CD14-positive monocyte (primary cell): ENCODE results near the gene AP1S3. TPM values are rescaled to one million over a fixed set of nuclear protein-coding genes. Genes with fewer than 3 reads are reported as not detected.
A peak's percentile ranks its signal among the peaks of the same experiment; 100 is the strongest.
"Not testable (repeated sequence)": the region's sequence is repeated elsewhere in the genome, so short reads cannot be mapped to it uniquely, and the experiment has no call there.

Source experiments
- DNase-seq, 3 donors: peaks; one replicate each; pipeline ENCODE4 v3.0.0-alpha.2; 2011 to 2022
- H2AFZ ChIP-seq: 2 replicates; pipeline ENCODE4 v1.6.0; 2012; ENCODE audit warnings: mild to moderate bottlenecking, low read depth, low read length, inconsistent platforms; ENCODE audit not compliant: insufficient read depth, poor library complexity, severe bottlenecking
- H3K27ac ChIP-seq, 2 donors: 1 replicate in 1 of 2; 2 replicates in 1 of 2; pipeline ENCODE4 v1.5.1; 2012 to 2013; ENCODE audit warnings: low read length in 2 of 2, control low read depth in 1 of 2, inconsistent platforms in 1 of 2, low read depth in 1 of 2, mild to moderate bottlenecking in 1 of 2
- H3K27me3 ChIP-seq, 2 donors: one replicate each; pipeline versions ENCODE4 v1.6.0 to v1.6.1; 2011 to 2013; ENCODE audit warnings: low read length in 2 of 2; ENCODE audit not compliant: control insufficient read depth in 2 of 2, insufficient read depth in 2 of 2
- H3K36me3 ChIP-seq, 2 donors: replicated peaks in 1 of 2; 1 replicate in 1 of 2; 2 replicates in 1 of 2; pipeline versions ENCODE4 v1.5.1 to v1.6.1; 2012 to 2013; ENCODE audit warnings: low read length in 2 of 2, control low read depth in 1 of 2, inconsistent platforms in 1 of 2, mild to moderate bottlenecking in 1 of 2; ENCODE audit not compliant: insufficient read depth in 2 of 2, control insufficient read depth in 1 of 2
- H3K4me1 ChIP-seq, 2 donors: 1 replicate in 1 of 2; 2 replicates in 1 of 2; pipeline versions ENCODE4 v1.5.1 to v1.6.1; 2012 to 2013; ENCODE audit warnings: low read length in 2 of 2, control low read depth in 1 of 2, inconsistent platforms in 1 of 2, mild to moderate bottlenecking in 1 of 2, moderate library complexity in 1 of 2; ENCODE audit not compliant: insufficient read depth in 2 of 2, control insufficient read depth in 1 of 2
- H3K4me2 ChIP-seq: replicated peaks from 2 replicates; pipeline ENCODE3; 2012; ENCODE audit warnings: low read length, moderate library complexity, mild to moderate bottlenecking; ENCODE audit not compliant: poor library complexity, severe bottlenecking; ENCODE audit errors: extremely low read depth
- H3K4me3 ChIP-seq, 3 experiments: fragments of 200-600 bp in 1 of 3; sonication (generic) in 1 of 3; replicated peaks in 1 of 3; 1 replicate in 2 of 3; 2 replicates in 1 of 3; pipeline ENCODE4 v1.5.1; 2011 to 2013; ENCODE audit warnings: low read length in 3 of 3, mild to moderate bottlenecking in 3 of 3, control low read depth in 2 of 3, low read depth in 2 of 3, inconsistent platforms in 1 of 3, moderate library complexity in 1 of 3
- H3K79me2 ChIP-seq: 2 replicates; pipeline ENCODE4 v1.6.0; 2012; ENCODE audit warnings: mild to moderate bottlenecking, control low read depth, inconsistent platforms, low read length, moderate library complexity; ENCODE audit not compliant: insufficient read depth
- H3K9ac ChIP-seq: 2 replicates; pipeline ENCODE4 v1.6.0; 2017; ENCODE audit warnings: low read length, mild to moderate bottlenecking; ENCODE audit not compliant: insufficient read depth, poor library complexity, severe bottlenecking
- H3K9me3 ChIP-seq, 2 donors: replicated peaks in 1 of 2; 1 replicate in 1 of 2; 2 replicates in 1 of 2; pipeline versions ENCODE4 v1.5.1 to v1.6.1; 2012 to 2013; ENCODE audit warnings: low read length in 2 of 2, control low read depth in 1 of 2; ENCODE audit not compliant: control insufficient read depth in 1 of 2, insufficient read depth in 1 of 2
- H4K20me1 ChIP-seq: 2 replicates; pipeline ENCODE4 v1.6.0; 2012; ENCODE audit warnings: mild to moderate bottlenecking, low read length, control low read depth, moderate library complexity; ENCODE audit not compliant: insufficient read depth
- H3K27ac Mint-ChIP-seq, 7 donors: one replicate each; pipeline ENCODE4 v1.8.0; 2020; ENCODE audit warnings: mild to moderate bottlenecking in 7 of 7, mixed read lengths in 7 of 7, moderate library complexity in 6 of 7, inconsistent platforms in 2 of 7
- H3K27me3 Mint-ChIP-seq, 3 donors: one replicate each; pipeline ENCODE4 v1.8.0; 2021 to 2022; ENCODE audit warnings: low read depth in 3 of 3, mild to moderate bottlenecking in 3 of 3, mixed read lengths in 3 of 3, moderate library complexity in 3 of 3, inconsistent platforms in 1 of 3
- H3K36me3 Mint-ChIP-seq, 2 donors: one replicate each; pipeline ENCODE4 v1.8.0; 2020; ENCODE audit warnings: mixed read lengths in 2 of 2, inconsistent platforms in 1 of 2, mild to moderate bottlenecking in 1 of 2
- H3K4me1 Mint-ChIP-seq: one replicate; pipeline ENCODE4 v1.8.0; 2020; ENCODE audit warnings: mild to moderate bottlenecking, mixed read lengths
- H3K4me3 Mint-ChIP-seq, 2 donors: one replicate each; pipeline ENCODE4 v1.8.0; 2020; ENCODE audit warnings: mild to moderate bottlenecking in 2 of 2, mixed read lengths in 2 of 2, moderate library complexity in 1 of 2
- H3K9me3 Mint-ChIP-seq, 7 donors: one replicate each; pipeline ENCODE4 v1.8.0; 2020 to 2022; ENCODE audit warnings: mixed read lengths in 7 of 7, mild to moderate bottlenecking in 6 of 7, moderate library complexity in 6 of 7, inconsistent platforms in 2 of 7
- WGBS: methylation state at CpG from one replicate; pipeline ENCODE4 v1.1.5; 2013; ENCODE audit warnings: missing lambda C conversion rate; ENCODE audit not compliant: insufficient coverage; 5-methylcytosine and 5-hydroxymethylcytosine counted together
- intact Hi-C, 2 donors: fragments of 100-400 bp; cut with micrococcal nuclease; formaldehyde crosslinking; loops; one replicate each; pipeline versions ENCODE4 v1.15.0 to v1.15.1; 2023
- polyA plus RNA-seq, 3 donors: library from polyadenylated mRNA; depleted of rRNA in 1 of 3; unstranded in 2 of 3; stranded (reverse) in 1 of 3; fragments of 300-500 nt in 2 of 3; fragments of >200 nt in 1 of 3; fragmentation: Illumina TruSeq in 2 of 3; gene quantifications; 1 replicate in 2 of 3; 2 replicates in 1 of 3; pipeline ENCODE4 v1.2.3, GENCODE V29; 2012 to 2021
- TF ChIP-seq, protein P1 (sequence below): fragments of 200-600 bp; IDR thresholded peaks from one replicate; pipeline ENCODE4 v1.8.0; 2022; ENCODE audit warnings: antibody characterized with exemption, mild to moderate bottlenecking

The AP1S3 gene
- polyA plus RNA-seq, 3 donors = 0.80 to 1.3 (median 0.81) TPM

DNA sequence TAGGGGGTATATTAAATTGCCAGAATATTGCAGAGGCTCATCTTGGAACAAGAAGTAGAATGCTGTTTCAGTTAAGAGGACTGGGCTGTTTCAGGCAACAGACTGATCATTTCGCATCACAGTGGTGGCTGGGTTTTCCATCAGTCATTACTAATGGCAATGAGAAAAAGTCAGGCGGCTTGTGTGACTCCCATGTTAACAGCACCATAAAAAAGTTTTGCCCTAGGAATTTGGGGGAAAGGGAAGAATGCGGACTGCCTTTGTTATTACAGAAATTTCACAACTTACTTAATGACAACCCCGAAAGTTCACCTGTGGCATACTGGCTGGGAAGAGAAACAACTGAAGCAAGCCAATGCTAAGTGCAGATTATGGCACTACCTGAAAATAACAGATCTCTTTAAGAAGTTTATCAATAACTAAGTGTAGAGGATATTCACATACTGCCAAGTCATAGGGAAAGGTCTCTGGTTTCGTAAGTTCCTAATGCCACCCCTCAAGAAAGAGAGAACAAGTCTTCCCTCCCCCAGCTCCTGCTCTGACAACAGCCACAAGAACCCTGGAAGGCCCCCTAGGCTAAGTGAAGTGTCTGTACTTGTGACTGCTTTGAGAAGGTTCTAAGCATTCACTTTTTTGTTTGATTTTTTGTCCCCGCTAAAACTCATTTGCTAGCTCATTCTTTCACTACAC lies 40.5 kb upstream of the AP1S3 start:
- WGBS = no CpG with 5 or more reads among the region's 6 CpGs
- H3K4me1 ChIP-seq = peaks cover 14 to 21% of the 10 kb centered on the region in 2 donors
- no peaks in the 10 kb centered on the region for H4K20me1 ChIP-seq
- H3K27ac ChIP-seq = peak overlapping the region; percentile 6 to 62
- TF ChIP-seq, protein P1, sequence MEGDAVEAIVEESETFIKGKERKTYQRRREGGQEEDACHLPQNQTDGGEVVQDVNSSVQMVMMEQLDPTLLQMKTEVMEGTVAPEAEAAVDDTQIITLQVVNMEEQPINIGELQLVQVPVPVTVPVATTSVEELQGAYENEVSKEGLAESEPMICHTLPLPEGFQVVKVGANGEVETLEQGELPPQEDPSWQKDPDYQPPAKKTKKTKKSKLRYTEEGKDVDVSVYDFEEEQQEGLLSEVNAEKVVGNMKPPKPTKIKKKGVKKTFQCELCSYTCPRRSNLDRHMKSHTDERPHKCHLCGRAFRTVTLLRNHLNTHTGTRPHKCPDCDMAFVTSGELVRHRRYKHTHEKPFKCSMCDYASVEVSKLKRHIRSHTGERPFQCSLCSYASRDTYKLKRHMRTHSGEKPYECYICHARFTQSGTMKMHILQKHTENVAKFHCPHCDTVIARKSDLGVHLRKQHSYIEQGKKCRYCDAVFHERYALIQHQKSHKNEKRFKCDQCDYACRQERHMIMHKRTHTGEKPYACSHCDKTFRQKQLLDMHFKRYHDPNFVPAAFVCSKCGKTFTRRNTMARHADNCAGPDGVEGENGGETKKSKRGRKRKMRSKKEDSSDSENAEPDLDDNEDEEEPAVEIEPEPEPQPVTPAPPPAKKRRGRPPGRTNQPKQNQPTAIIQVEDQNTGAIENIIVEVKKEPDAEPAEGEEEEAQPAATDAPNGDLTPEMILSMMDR = no peak
- no peak overlapping the region for H3K9ac ChIP-seq
- peaks cover 76 to 78% of the 10 kb centered on the region in 2 donors for H3K36me3 Mint-ChIP-seq
- no peaks in the 10 kb centered on the region for H3K9me3 Mint-ChIP-seq
- H3K4me1 Mint-ChIP-seq = peaks cover 25% of the 10 kb centered on the region
- DNase-seq = no peak
- peak overlapping the region; percentile 34 to 89 (median 74) for H3K27ac Mint-ChIP-seq
- peaks cover 0 to 4% (median 0%) of the 10 kb centered on the region in 3 donors for H3K27me3 Mint-ChIP-seq
- no peak overlapping the region for H3K4me3 Mint-ChIP-seq
- no peaks in the 10 kb centered on the region for H3K27me3 ChIP-seq
- H3K79me2 ChIP-seq = no peaks in the 10 kb centered on the region
- H2AFZ ChIP-seq = no peak overlapping the region
- H3K36me3 ChIP-seq = peaks cover 67 to 96% of the 10 kb centered on the region in 2 donors
- intact Hi-C loops = no loop called here
- H3K9me3 ChIP-seq = no peaks in the 10 kb centered on the region
- H3K4me2 ChIP-seq = no peak overlapping the region
- no peak overlapping the region for H3K4me3 ChIP-seq

DNA sequence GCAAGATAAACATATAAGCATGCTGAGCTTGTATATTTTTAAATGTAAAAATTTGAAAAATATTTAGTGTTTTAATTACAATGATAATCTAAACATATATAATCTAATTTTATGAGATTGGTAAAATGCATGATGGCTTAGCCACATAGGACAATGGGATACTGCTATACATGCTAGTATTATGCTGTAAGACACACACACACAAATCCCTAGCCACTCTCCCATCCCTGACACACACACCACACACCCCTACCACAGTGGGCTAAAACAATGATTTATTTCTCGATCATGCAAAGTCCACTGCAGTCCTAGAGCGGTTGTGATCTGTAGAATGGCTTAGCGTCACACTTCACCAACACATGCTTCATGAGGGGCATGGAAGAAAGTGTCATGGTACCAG lies 36.3 kb upstream of the AP1S3 start:
- peaks cover 32 to 44% of the 10 kb centered on the region in 2 donors for H3K4me1 ChIP-seq
- Mint-ChIP-seq H3K36me3 (peaks cover 54 to 63% of the 10 kb centered on the region in 2 donors), H3K27ac (peak overlapping the region in 1 of 7 donors; percentile 55), H3K4me1 (peaks cover 48% of the 10 kb centered on the region), H3K9me3 (no peaks in the 10 kb centered on the region), H3K27me3 (peaks cover 0 to 4% (median 0%) of the 10 kb centered on the region in 3 donors), H3K4me3 (no peak overlapping the region)
- H3K4me2 ChIP-seq = no peak overlapping the region
- no peak overlapping the region for H2AFZ ChIP-seq
- no peak for DNase-seq
- H3K79me2 ChIP-seq = no peaks in the 10 kb centered on the region
- TF ChIP-seq, protein P1 = no peak
- H3K27ac ChIP-seq = no peak overlapping the region
- no peak overlapping the region for H3K9ac ChIP-seq
- no peaks in the 10 kb centered on the region for H4K20me1 ChIP-seq
- H3K4me3 ChIP-seq = no peak overlapping the region
- intact Hi-C loops = no loop called here
- no peaks in the 10 kb centered on the region for H3K27me3 ChIP-seq
- H3K36me3 ChIP-seq = peaks cover 31 to 73% of the 10 kb centered on the region in 2 donors
- WGBS = 100% methylated on average over 1 of the region's 3 CpGs
- no peaks in the 10 kb centered on the region for H3K9me3 ChIP-seq

DNA sequence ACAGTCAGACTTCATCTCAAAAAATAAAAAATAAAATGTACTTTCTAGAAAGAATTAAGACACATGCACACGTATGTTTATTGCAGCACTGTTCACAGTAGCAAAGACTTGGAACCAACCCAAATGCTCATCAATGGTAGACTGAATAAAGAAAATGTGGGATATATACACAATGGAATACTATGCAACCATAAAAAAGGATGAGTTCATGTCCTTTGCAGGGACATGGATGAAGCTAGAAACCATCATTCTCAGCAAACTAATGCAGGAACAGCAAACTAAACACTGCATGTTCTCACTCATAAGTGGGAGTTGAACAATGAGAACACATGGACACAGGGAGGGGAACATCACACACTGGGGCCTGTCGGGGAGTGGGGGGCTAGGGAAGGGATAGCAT lies 35.4 kb upstream of the AP1S3 start:
- H3K27ac ChIP-seq, H3K9me3 Mint-ChIP-seq, H2AFZ ChIP-seq, H3K4me3 Mint-ChIP-seq, H3K4me3 ChIP-seq, H3K27me3 ChIP-seq, H3K27me3 Mint-ChIP-seq, H4K20me1 ChIP-seq, H3K79me2 ChIP-seq, H3K9ac ChIP-seq, intact Hi-C loops, DNase-seq, H3K9me3 ChIP-seq, H3K4me2 ChIP-seq: not testable (repeated sequence)
- Mint-ChIP-seq H3K27ac (peak overlapping the region in 1 of 7 donors; percentile 48), H3K36me3 (peaks cover 45 to 58% of the 10 kb centered on the region in 2 donors), H3K4me1 (peaks cover 43% of the 10 kb centered on the region)
- peaks cover 22 to 64% of the 10 kb centered on the region in 2 donors for H3K36me3 ChIP-seq
- H3K4me1 ChIP-seq = peaks cover 25 to 37% of the 10 kb centered on the region in 2 donors
- 100% methylated on average over 1 of the region's 2 CpGs for WGBS
